Activated effector memory CD4-positive, alpha-beta T cell treated with anti-CD3 and anti-CD28 coated beads, Interleukin-2, amount 50 U/mL, for 16 hours (primary cell): ENCODE data around the gene WNT10A.
"Not testable (repeated sequence)": the region's sequence is repeated elsewhere in the genome, so short reads cannot be mapped to it uniquely, and the experiment has no call there.

ENCODE experiments used
- DNase-seq: peaks from one replicate; pipeline ENCODE4 v3.0.0-alpha.2; 2020

The WNT10A gene

DNA sequence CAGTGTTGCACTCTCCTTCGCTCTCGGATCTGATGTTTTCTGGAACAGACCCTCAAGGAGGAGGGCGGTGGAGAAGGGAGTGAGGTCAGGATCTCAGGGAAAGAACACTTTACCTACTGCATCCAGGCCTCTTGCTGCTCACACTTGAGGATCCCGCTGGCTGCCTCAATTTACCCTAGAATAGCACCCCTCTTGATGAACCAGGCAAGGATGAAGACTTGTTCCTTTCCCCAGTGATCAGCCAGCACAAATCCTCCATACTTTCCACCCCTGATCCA lies 14.2 kb downstream of the WNT10A start:
- DNase-seq = no peak

DNA sequence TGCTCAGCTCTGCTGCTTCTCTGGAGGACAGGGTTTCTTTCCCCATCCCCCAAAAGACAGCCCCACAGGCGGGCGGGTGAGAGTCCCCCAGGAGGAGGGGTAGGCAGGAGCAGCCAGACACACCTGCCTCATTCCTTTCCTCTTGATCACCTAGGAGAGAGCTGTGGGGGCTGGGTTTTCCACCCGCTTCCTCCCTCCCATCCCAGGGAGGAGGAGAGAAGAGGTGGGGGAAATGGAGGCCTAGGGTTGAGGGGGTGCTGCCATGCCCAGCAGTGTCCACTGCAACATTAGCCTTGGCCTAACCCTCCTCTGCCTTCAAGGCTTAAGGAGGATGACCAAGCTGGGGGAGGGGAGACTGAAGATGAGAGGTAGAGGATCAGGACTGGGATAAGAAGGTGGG lies 14.7 kb downstream of the WNT10A start:
- no peak for DNase-seq

DNA sequence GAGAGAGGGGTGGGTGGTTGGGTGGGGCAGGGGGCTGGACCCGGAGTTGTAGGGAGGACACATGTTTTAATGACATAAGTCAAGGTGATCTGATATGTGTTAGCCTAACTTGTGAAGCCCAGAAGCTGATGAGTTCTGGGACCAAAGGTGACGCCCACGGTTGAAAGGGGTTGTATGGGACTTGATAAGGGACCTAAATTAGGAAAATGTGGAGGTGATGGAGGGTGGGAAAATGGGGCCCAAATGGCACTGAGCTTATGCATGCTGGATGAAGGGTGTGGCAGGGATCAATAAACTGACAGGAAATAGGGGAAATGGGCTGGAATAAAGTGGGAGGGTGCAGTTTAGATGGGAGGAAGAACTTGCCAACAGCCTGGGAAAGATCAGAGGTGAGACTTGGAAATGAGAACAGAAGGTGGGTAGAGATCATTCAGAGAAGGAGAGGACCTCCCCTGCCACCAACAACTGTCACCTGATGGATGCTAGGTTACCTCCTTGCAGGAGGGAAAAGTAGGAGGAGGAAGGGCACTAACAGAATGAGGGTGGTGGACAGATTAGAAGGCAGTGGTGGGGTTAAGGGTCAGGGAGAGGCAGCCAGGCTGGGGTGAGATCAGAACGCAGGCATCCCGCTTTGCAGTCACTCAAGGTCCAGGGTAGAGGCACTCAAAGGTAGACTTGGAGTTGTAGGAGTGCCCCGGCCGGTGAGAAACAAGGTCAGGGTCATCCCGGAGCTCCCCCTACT lies 15.3 kb downstream of the WNT10A start:
- DNase-seq = no peak

DNA sequence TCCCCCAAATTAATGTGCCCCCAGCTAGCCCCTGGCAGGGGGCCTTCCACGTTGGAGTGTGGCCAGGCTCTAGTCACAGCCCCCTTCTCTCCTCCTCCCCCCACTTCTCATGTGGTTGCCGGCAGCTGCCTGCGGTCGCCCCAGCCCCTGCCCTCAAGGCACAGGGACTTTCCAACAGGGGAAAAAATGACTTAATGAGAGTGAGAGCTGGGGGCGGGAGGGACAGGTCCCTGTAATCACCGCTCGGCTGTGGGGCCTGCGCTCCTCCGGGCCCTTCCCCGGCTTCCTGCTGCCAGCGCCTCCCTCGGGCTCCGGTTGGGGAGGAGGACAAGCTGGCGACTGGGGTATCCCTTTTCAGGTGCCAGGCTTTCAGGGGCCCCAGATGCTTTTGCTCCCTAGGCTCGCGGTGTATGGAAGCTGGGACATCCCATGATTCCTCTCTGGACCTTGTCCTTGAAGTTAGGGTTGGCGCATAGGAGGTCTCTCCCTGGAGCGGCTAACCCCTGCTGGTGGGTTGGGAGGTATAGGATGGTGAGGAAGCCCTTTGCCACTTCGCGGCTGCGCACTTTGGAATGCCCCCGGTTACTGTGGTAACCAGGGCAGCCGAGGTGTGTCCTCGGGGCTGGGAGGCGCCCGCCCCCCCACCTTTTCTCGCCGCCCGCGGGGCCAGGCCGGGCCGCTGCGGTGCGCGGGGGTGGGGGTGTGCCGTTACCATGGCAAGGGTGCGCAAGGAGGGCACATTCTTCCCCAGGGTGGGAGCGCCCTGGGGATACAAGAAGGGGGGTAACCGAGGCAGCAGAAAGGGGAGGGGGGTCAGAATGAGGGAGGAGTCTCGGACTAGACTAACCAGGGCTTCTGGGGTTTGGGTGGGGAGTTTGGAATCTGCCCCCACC lies 16.1 kb downstream of the WNT10A start:
- peak; percentile 95 for DNase-seq

DNA sequence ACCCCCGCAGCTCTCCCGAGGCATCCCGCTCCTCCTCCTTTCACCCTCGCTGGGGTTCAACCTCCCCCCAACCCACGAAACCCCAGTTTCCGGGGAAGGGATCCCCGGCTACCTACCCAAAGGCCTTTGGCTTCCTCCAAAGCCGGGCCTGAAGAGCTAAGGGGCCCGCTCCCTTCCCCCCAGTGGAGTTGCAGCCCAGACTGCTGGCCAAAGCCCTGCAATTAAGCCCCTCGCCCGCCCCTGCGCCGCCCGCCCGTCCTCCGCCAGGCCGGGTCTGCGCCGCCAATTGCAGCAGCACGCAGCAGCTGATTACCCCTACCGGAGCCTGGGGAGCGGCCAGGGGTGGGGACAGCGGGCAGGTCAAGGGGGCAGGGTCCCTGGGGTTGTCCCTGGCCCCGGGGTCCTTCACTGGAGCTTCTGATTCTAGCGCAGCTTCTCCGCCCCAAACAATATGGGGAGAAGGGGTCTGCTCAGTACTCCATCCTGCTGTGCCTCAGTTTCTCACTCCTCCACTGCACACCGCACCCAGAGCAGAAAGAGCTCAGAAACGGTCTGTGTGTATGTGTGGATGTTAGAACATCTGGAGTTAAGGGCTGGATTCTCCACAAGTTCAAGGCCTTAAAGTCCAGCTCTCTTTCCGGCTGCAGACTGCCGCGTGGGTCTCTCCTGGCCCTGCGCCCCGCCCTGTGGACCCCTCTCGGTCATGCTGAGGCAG lies 16.9 kb downstream of the WNT10A start:
- DNase-seq = peak; percentile 78

DNA sequence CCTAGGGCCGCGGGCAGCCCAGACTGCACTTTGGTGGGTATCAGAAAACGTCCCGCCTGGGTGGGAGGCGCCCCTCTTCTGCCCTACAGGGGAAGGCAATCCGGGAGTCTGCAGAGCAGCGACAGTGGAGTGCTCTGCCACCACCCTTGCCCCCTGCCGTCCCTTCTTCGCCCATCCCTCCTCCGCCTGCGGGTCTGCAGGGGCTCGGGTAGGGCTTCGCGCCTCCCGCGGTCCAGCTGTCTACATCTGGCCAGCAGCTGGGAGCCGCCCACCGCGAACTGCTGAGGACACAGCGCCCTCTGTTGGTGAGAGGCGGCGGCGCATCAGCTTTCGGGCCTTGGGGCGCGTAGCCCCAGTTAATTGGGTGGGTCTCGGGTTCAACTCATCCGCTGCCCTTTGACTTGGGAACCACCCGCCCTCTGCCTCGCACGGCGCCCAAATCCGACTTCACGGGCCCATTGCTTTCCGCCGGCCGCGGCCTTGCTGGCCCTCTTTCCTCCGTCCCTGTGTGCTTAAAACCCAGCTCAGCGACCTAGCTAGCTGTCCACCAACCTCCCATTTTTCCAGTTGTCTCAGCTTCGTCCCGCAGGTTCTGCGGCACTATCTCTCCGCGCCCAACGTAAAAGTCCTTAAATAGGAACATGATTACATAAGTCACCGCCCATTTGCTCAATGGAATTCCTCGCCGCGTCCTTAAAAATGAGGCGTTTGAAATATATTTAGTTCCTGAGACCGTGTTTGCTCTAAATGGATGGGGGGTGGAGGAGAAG lies 17.6 kb downstream of the WNT10A start:
- peak; percentile 95 for DNase-seq

DNA sequence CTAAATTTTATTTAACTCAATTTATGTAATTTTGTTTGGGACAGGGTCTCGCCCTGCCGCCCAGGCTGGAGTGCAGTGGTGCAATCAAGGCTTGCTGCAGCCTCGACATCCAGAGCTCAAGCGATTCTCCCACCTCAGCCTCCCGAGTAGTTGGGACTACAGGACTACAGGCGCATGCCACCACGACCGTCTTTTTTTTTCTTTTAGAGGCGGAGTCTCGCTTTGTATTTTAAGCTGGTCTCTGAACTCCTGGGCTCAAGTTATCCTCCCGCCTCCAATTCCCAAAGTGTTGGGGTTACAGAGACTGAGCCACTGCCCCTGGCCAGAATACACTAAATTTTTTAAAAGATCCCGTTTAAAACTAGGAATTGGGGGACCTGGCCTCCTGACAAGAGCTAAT lies 18.5 kb downstream of the WNT10A start:
- DNase-seq = no peak

DNA sequence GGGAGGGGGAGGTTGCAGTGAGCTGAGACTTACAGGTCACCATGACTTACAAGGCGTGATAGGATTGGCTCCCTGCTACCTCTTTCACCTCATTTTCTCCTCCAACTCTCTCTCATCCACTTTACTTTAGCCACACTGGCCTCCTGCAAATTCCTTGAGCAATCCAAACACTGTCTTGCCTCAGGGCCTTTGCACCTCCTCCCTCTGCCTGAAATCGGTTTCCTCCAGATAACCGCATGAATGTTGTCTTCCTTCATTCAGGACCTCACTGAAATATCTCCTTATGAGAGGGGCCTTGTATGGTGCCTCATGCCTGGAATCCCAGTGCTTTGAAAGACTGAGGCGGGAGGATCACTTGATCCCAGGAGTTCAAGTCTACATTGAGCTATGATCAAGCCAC lies 21.8 kb downstream of the WNT10A start:
- DNase-seq = no peak

DNA sequence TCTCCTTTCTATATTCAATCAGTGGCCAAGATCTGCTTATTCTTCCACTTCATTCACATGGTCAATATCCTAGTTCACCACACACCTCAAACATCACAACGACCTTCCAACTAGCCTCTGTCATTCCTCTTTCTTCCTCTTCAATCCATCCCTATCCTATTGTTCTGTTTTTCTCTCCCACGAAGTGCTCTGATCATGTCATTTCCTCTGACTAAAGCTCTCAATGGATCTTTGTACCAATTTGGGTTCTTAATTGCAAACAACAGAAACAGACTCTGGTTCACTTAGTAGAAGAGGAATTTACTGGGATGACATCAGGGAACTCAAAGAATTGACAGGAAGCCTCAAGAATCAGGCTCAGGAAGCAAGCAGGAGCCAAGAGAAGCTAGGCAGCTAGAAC lies 23.5 kb downstream of the WNT10A start:
- DNase-seq = no peak

GRCh38 chr2:218908721-218909619 lies 28.3 kb downstream of the WNT10A start:
- peak; percentile 95 for DNase-seq

DNA sequence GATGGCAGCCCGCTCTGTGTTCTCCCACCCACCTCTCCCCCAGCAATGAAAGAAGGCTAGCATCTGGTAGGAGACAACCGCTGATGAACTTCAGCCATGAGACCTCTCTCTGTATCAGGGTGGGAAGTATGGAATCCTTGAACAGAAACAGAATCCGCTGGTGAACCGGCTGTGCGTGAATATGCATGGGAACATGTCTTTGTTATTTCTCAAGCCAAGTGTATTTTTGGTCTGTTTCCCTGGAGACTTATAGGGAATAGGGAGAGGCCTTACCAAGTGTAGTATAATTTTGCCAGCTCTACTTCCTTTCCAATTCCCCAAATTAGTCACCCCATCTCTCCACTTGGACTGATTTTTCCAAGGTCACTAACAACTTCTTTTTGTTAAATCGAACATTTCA lies 30.1 kb downstream of the WNT10A start:
- no peak for DNase-seq

- no peak for DNase-seq
Observed at GRCh38 chr2:218920504-218920903, 39.9 kb downstream of the WNT10A start.

DNA sequence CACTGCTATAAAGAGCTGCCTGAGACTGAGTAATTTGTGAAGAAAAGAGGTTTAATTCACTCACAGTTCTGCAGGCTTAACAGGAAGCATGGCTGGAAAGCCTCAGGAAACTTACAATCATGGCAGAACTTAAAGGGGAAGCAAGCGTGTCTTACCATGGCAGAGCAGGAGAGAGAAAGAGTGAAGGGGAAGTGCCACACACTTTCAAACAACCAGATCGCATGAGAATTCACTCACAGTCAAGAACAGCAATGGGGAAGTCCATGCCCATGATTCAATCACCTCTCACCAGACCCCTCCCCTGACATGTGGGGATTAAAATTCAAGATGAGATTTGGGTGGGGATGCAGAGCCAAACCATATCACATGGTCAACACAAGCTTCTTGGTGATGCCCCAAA lies 44.1 kb downstream of the WNT10A start:
- no peak for DNase-seq

GRCh38 chr2:218925434-218925833 lies 44.8 kb downstream of the WNT10A start:
- no peak for DNase-seq

GRCh38 chr2:218927422-218927821 lies 46.8 kb downstream of the WNT10A start:
- no peak for DNase-seq

DNA sequence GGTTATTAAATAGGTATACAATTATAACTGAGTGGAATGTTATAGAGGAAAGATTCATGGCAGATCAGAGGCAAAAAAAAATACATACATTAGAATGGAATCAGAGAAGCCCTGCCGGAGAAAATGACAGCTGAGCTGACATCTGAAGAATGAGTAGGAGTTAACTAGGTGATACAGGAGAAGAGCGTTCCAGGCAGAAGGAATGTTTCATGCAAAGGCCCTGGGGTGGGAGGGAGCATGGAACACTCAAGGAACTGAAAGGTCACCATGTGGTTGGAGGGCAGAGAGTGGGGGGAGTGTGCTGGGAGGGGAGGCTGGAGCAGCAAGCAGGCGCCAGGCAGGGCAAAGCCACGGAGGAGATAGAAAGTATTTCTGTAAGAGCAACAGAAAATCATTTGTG lies 47.2 kb downstream of the WNT10A start:
- no peak for DNase-seq

DNA sequence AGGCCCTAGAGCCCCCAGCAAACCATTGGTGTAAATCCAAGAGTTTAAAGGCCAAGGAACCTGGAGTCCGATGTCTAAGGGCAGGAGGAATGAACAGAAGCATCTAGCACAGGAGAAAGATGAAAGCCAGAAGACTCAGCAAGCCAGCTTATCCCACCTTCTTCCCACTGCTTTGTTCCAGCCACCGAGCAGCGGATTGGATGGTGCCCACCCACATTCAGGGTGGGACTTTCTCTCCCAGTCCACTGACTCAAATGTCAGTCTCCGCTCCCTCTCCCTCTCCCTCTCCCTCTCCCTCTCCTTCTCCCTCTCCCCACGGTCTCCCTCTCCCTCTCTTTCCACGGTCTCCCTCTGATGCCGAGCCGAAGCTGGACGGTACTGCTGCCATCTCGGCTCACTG lies 49.8 kb downstream of the WNT10A start:
- DNase-seq = not testable (repeated sequence)

- not testable (repeated sequence) for DNase-seq
Observed at GRCh38 chr2:218931751-218932150, 51.1 kb downstream of the WNT10A start.
